ENCODE measurements around the gene NLN. TPM values are rescaled to one million over a fixed set of nuclear protein-coding genes. Genes with fewer than 3 reads are reported as not detected.

NLN gene
- 10 to 100 TPM; 19.3 to 35.0 TPM for total RNA-seq

GRCh38 chr5:65721720-65722574 is at the start of gene NLN, which contains the start of gene SGTB:
Gene NLN (plus strand): TSS chr5:65722205. CDS start chr5:65722374, 169 bp downstream.
Gene SGTB (minus strand): TSS chr5:65722109. CDS start chr5:65720807, 1,302 bp downstream.

Other genes starting within 250 kb of the NLN start
- gene ADAMTS6, start 240.3 kb upstream of the NLN start, total RNA-seq: 1 to 10 TPM; 1.0 to 5.0 TPM
- 10 to 100 TPM; 12.7 to 36.0 TPM for gene CENPK, start 159.0 kb upstream of the NLN start, total RNA-seq
- 10 to 100 TPM; 16.2 to 18.6 TPM for gene PPWD1, start 158.9 kb upstream of the NLN start, total RNA-seq
- gene TRIM23, start 97.9 kb upstream of the NLN start, total RNA-seq: 10 to 100 TPM; 25.6 to 28.9 TPM
- 1 to 10 TPM; 5.0 to 6.2 TPM for gene SHLD3, start 97.2 kb upstream of the NLN start, total RNA-seq
- gene TRAPPC13, start 97.2 kb upstream of the NLN start, total RNA-seq: 10 to 100 TPM; 19.3 to 26.3 TPM
- gene SGTB, start 96 bp upstream of the NLN start, total RNA-seq: 10 to 100 TPM; 14.5 to 15.0 TPM
- gene ERBIN, start 204.4 kb downstream of the NLN start, total RNA-seq: 10 to 100 TPM; 64.9 to 78.5 TPM

Measured in melanocyte of skin (primary cell).